Stimulated activated CD8-positive, alpha-beta memory T cell treated with anti-CD3 and anti-CD28 coated beads, Interleukin-12 subunit alpha, Interleukin-12 subunit beta, amount 100 ng/mL, for 1 hour (primary cell): ENCODE results near the gene TMEM63B.
A peak's percentile ranks its signal among the peaks of the same experiment; 100 is the strongest.
"Not testable (repeated sequence)": the region's sequence is repeated elsewhere in the genome, so short reads cannot be mapped to it uniquely, and the experiment has no call there.

Experiments
- DNase-seq: peaks from one replicate; pipeline ENCODE4 v3.0.0-alpha.2; 2020; ENCODE audit warnings: low read depth

The TMEM63B gene

DNA sequence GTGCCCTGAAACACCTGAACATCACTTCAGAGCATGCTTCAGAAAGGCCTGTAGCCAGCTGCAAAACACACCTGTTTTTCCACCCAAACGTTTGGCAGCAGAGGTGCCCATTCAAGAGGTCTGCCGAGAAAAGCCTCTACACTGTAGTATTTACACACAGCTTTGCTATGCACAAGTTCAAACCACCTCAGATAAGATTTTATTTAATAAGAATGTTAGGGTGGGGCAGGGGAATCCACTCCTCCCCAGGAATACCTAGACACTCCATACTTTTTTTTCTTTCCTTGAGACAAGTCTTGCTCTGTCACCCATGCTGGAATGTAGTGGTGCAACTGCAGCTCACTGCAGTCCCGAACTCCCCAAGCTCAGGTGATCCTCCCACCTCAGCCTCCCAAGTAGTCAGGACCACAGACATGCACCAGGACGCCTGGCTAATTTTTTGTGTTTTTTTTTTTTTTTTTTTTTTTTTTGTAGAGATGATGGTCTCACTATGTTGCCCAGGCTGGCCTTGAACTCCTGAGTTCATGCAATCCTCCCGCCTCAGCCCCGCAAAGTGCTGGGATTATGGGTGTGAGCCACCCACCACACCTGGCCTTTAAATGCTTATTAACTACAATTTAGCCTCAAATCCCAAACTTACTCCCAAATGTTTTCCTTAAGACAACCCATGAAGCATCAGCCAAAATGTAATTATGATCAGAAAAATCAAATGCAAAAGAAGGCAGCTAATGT, 9.8 kb upstream of the TMEM63B start:
- no peak for DNase-seq

GRCh38 chr6:44119704-44120262, 7.6 kb upstream of the TMEM63B start:
- no peak for DNase-seq

GRCh38 chr6:44120692-44121443, 6.5 kb upstream of the TMEM63B start:
- DNase-seq = no peak

- DNase-seq = no peak
Measured at GRCh38 chr6:44122801-44123200, 4.6 kb upstream of the TMEM63B start.

DNA sequence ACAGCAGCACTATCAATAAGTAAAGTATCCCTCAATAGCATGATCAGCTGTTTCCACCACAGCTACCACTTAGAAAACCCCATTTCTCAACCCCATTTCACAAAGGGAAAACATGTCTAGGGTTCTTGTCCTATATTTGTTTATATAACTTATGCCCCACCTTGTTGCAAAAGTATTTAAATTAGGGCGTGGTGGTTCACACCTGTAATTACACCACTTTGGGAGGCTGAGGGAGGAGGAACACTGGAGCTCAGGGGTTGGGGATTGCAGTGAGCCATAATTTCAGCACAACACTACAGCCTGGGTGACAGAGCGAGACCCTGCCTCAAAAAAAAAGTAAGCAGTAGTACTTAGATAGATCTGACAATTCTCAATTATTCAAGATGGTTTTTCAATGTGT, 3.8 kb upstream of the TMEM63B start:
- no peak for DNase-seq

GRCh38 chr6:44126320-44127149, 819 bp upstream of the TMEM63B start:
- peak; percentile 45 for DNase-seq

GRCh38 chr6:44128020-44128917, 915 bp downstream of the TMEM63B start:
- no peak for DNase-seq

GRCh38 chr6:44129841-44130322, 2.5 kb downstream of the TMEM63B start:
- DNase-seq = no peak

- DNase-seq = no peak
Measured at GRCh38 chr6:44131892-44132291, 4.5 kb downstream of the TMEM63B start.

DNA sequence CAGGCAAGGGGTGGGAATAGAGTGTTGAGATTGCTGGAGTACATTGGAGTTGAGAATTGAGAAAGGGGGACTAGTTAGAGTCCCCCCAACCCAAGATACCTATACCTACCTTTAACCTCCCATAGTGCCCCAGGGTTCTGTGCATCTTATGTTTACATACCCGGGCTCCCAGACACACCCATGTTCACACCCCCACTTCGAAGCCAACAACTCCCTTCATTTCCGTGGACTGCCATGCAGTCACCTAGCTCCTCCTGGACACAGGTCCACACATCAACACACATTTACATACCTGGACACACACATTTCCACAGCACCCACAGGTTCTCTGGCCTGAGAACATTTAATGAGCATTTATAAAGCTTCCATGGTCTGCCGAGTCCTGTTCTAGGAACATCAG, 5.1 kb downstream of the TMEM63B start:
- DNase-seq = no peak

- DNase-seq = no peak
Measured at GRCh38 chr6:44133003-44133931, 5.9 kb downstream of the TMEM63B start.

DNA sequence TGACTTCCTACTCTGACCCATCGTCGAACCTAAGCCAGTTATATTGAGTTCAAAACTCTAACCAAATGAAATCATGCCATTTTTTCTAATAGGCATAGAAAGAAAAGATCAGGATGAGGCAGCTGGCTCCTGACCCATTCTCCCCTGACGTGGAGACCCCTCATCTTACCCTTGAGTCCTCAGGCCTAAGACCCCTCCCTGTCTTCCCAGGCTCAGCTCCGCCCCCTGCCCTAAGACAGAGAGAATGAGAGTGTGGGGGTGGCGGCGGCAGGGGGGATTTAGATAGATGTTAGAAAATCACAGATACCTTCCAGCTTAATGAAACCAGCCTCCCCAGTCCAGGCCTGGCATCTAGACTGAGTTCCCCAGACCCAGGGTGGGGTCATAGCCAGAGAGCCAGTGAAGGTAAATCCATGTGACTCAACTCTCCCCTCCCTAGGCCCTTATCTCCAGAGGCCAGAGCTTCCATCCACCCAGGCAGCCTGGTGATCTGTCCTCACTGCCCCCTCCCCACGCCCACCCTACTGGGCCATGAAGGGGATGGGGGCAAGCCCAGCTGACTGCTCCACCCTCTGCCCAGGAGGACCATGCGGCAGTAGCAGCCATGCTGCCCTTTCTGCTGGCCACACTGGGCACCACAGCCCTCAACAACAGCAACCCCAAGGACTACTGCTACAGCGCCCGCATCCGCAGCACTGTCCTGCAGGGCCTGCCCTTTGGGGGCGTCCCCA, 6.8 kb downstream of the TMEM63B start:
- DNase-seq = no peak

GRCh38 chr6:44135173-44135758, 7.9 kb downstream of the TMEM63B start:
- DNase-seq = no peak

DNA sequence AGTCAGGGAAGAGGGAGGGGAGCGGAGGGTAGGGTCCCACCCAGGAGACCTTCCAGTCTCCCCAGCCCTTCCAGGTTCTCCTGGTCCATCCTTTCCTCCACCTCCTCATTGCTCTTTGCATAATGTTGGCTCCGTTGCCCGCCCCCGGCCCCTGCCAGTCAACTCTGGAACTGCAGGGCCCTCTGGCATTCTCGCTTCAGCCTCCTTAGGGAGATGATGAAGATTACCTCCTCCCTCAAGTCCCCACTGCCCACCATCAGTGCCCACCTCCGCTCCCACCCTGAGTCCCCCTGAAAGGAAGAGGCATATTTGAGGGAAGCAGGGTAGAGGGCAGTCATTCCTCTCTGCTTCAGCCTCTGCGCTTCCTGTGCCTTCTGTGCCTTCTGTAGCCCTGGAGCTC, 8.5 kb downstream of the TMEM63B start:
- DNase-seq = no peak

DNA sequence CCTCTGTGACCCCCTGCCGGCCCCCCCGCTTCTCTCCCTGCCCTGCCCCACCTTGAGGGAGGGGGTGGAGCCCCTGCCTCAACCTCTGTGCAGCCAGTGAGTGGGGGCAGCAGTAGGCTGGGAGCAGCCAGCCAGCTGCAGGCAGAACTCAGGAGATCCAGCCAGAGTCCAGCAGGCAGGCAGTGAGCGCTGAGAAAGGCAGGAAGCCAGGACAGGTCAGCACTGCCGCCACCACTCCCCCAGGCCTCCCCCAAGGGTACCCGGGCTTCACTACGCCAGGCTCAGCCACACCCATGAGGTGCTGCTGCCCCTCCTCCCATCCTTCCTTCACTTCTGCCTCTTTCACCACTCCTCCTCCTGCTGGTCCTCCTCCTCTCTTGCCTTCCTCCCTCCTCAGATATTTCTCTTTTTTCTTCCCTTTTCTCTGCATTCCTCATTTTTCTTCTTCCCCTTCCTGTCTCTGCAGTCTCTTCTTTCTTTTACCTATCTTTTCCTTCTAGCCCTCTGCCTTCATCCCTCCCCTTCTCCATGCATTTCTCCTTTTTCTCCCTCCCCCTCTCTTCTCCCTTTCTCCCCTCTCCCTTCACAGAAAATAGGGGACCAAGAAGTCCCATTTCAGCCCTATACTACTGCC, 11.5 kb downstream of the TMEM63B start:
- no peak for DNase-seq

DNA sequence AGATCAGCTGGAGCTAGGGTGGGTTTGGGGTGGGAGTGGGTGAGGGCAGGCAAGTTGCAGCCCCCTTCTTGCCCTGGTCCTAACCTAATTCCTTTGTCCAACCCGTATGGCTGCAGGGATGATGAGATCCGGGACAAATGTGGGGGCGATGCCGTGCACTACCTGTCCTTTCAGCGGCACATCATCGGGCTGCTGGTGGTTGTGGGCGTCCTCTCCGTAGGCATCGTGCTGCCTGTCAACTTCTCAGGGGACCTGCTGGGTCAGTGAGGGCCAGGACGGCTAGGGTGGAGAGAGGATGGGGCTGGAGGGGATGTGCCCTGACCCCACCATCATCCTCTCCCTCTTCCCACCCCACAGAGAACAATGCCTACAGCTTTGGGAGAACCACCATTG, 12.0 kb downstream of the TMEM63B start:
- no peak for DNase-seq

DNA sequence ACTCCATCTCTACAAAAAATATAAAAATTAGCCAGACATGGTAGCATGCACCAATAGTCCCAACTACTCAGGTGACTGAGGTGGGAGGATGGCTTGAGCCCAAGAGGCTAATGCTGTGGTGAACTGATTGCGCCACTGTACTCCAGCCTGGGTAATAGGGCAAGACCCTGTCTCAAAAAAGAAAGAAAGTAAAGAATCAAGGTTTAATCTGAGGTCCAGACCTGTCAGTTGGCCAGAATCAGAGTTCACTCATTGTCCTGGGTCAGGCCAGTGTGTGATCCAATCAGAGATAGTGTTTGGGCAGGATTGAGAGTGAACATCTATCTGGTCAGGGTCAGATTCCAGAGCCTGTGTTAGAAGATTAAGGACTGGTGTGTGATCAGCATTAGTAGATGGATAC, 15.5 kb downstream of the TMEM63B start:
- DNase-seq = no peak

DNA sequence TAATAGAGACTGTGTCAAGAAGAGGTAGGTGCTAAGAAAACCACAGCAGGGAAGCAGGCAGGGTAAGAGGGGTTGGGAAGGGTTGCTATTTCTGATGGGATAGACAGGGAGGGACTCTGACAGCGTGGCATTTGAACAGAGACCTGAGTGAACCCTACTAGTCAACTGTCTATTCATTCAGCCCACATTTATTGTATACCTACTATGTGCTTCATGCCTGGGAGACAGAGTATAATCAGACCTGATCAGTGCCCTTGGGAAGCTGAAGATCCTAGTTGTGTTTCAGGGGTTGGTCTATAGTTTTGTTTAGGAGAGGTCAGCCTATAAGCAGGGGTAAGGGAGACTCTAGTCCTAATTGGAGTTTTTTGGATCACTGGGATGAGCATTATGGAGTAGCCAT, 16.4 kb downstream of the TMEM63B start:
- DNase-seq = no peak

GRCh38 chr6:44144536-44144935, 17.2 kb downstream of the TMEM63B start:
- DNase-seq = not testable (repeated sequence)
